GM12878 (cell line): ENCODE measurements around the gene C6orf52.

ENCODE experiments used
- ATF2 ChIP-seq: IDR thresholded peaks from 2 replicates; pipeline ENCODE4 v1.6.1; 2012; ENCODE audit warnings: low read length, inconsistent platforms
- CBX3 ChIP-seq: fragments of 200-600 bp; sonication (generic); IDR thresholded peaks from 2 replicates; pipeline ENCODE4 v1.6.1; 2016; ENCODE audit warnings: low read depth, borderline replicate concordance
- EGR1 ChIP-seq, 2 experiments: IDR thresholded peaks; 1 replicate in 1 of 2; 2 replicates in 1 of 2; pipeline ENCODE4 v1.6.1; 2011 to 2012; ENCODE audit warnings: low read depth in 2 of 2, low read length in 2 of 2, borderline replicate concordance in 1 of 2, mild to moderate bottlenecking in 1 of 2, moderate library complexity in 1 of 2
- KDM1A ChIP-seq: fragments of 200-600 bp; sonication (generic); IDR thresholded peaks from 2 replicates; pipeline ENCODE4 v1.6.1; 2016; ENCODE audit warnings: borderline replicate concordance
- MEF2A ChIP-seq: IDR thresholded peaks from 2 replicates; pipeline ENCODE4 v1.6.1; 2011; ENCODE audit warnings: low read depth, mild to moderate bottlenecking, low read length, moderate library complexity; ENCODE audit not compliant: insufficient read depth
- RAD21 ChIP-seq: IDR thresholded peaks from 2 replicates; pipeline ENCODE4 v1.6.1; 2011; ENCODE audit warnings: mild to moderate bottlenecking, low read depth, low read length, moderate library complexity; ENCODE audit not compliant: insufficient read depth
- SIN3A ChIP-seq: IDR thresholded peaks from 2 replicates; pipeline ENCODE4 v1.6.1; 2012; ENCODE audit warnings: low read depth, low read length, improper control_type of control experiment
- SUZ12 ChIP-seq: fragments of 200-600 bp; sonication (generic); IDR thresholded peaks from one replicate; pipeline ENCODE4 v1.6.1; 2018; ENCODE audit warnings: antibody characterized with exemption, mild to moderate bottlenecking; ENCODE audit not compliant: unreplicated experiment
- ZNF274 ChIP-seq: IDR thresholded peaks from one replicate; pipeline ENCODE4 v1.8.0; 2011; ENCODE audit not compliant: insufficient read length, insufficient read depth
- TF ChIP-seq, protein P1 (sequence below), 3 experiments: IDR thresholded peaks in 2 of 3; conservative IDR thresholded peaks in 1 of 3; 2 replicates each; pipeline ENCODE4 v1.5.1; 2011; ENCODE audit warnings: low read depth in 3 of 3, low read length in 3 of 3, mild to moderate bottlenecking in 3 of 3, control low read depth in 2 of 3, moderate library complexity in 2 of 3, inconsistent platforms in 1 of 3, mixed read lengths in 1 of 3; ENCODE audit not compliant: control insufficient read depth in 2 of 3, insufficient read depth in 1 of 3; ENCODE audit errors: extremely low read depth in 1 of 3
- TF ChIP-seq, protein P2 (sequence below): fragments of 450-650 bp; IDR thresholded peaks from 2 replicates; pipeline ENCODE4 v1.6.1; 2017; ENCODE audit warnings: mild to moderate bottlenecking, moderate library complexity

DNA sequence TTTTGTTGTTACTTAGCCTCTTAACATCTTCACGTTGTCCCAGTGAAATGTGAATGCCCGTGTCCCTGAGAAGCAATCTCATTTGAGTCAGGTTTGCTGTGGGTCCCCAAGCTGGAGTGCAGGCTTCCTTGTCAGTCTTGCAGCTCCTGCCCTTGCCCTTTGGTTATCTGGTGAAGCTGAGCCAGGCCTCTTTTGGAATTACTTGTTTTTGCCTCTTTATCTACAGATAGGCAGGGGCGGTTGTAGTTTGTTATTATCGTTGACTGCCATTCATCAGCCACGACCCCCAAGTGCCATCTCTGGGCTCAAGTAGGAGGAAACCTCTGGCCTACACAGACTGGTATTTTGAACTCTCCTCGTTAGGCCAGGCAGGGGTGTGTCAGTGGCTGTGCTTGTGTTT is 30.6 kb upstream of the C6orf52 start:
- TF ChIP-seq, protein P1, sequence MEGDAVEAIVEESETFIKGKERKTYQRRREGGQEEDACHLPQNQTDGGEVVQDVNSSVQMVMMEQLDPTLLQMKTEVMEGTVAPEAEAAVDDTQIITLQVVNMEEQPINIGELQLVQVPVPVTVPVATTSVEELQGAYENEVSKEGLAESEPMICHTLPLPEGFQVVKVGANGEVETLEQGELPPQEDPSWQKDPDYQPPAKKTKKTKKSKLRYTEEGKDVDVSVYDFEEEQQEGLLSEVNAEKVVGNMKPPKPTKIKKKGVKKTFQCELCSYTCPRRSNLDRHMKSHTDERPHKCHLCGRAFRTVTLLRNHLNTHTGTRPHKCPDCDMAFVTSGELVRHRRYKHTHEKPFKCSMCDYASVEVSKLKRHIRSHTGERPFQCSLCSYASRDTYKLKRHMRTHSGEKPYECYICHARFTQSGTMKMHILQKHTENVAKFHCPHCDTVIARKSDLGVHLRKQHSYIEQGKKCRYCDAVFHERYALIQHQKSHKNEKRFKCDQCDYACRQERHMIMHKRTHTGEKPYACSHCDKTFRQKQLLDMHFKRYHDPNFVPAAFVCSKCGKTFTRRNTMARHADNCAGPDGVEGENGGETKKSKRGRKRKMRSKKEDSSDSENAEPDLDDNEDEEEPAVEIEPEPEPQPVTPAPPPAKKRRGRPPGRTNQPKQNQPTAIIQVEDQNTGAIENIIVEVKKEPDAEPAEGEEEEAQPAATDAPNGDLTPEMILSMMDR (IDR thresholded peaks at IDR 0.05 in 2 of 3, conservative IDR thresholded peaks at IDR 0.05 in 1 of 3; ENCODE audit: control insufficient read depth in 2 of 3, extremely low read depth in 1 of 3, insufficient read depth in 1 of 3, low read depth in 3 of 3, low read length in 3 of 3): no peak
- TF ChIP-seq KDM1A (no peak), RAD21 (no peak), SUZ12 (no peak), ATF2 (no peak), ZNF274 (no peak), CBX3 (no peak), SIN3A (no peak), MEF2A (no peak), EGR1 (IDR thresholded peaks at IDR 0.05; ENCODE audit: borderline replicate concordance in 1 of 2, low read depth in 2 of 2, low read length in 2 of 2) (no peak)
- TF ChIP-seq, protein P2, sequence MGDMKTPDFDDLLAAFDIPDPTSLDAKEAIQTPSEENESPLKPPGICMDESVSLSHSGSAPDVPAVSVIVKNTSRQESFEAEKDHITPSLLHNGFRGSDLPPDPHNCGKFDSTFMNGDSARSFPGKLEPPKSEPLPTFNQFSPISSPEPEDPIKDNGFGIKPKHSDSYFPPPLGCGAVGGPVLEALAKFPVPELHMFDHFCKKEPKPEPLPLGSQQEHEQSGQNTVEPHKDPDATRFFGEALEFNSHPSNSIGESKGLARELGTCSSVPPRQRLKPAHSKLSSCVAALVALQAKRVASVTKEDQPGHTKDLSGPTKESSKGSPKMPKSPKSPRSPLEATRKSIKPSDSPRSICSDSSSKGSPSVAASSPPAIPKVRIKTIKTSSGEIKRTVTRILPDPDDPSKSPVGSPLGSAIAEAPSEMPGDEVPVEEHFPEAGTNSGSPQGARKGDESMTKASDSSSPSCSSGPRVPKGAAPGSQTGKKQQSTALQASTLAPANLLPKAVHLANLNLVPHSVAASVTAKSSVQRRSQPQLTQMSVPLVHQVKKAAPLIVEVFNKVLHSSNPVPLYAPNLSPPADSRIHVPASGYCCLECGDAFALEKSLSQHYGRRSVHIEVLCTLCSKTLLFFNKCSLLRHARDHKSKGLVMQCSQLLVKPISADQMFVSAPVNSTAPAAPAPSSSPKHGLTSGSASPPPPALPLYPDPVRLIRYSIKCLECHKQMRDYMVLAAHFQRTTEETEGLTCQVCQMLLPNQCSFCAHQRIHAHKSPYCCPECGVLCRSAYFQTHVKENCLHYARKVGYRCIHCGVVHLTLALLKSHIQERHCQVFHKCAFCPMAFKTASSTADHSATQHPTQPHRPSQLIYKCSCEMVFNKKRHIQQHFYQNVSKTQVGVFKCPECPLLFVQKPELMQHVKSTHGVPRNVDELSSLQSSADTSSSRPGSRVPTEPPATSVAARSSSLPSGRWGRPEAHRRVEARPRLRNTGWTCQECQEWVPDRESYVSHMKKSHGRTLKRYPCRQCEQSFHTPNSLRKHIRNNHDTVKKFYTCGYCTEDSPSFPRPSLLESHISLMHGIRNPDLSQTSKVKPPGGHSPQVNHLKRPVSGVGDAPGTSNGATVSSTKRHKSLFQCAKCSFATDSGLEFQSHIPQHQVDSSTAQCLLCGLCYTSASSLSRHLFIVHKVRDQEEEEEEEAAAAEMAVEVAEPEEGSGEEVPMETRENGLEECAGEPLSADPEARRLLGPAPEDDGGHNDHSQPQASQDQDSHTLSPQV: no peak
